Measurements from ENCODE around the gene ELF1.
"Not testable (repeated sequence)": the region's sequence is repeated elsewhere in the genome, so short reads cannot be mapped to it uniquely, and the experiment has no call there.

ELF1 gene

GRCh38 chr13:41042419-41042818 lies 23.3 kb upstream of the ELF1 start:
- DNase-seq (ENCODE audit: low read depth, low spot score) = not testable (repeated sequence)

DNA sequence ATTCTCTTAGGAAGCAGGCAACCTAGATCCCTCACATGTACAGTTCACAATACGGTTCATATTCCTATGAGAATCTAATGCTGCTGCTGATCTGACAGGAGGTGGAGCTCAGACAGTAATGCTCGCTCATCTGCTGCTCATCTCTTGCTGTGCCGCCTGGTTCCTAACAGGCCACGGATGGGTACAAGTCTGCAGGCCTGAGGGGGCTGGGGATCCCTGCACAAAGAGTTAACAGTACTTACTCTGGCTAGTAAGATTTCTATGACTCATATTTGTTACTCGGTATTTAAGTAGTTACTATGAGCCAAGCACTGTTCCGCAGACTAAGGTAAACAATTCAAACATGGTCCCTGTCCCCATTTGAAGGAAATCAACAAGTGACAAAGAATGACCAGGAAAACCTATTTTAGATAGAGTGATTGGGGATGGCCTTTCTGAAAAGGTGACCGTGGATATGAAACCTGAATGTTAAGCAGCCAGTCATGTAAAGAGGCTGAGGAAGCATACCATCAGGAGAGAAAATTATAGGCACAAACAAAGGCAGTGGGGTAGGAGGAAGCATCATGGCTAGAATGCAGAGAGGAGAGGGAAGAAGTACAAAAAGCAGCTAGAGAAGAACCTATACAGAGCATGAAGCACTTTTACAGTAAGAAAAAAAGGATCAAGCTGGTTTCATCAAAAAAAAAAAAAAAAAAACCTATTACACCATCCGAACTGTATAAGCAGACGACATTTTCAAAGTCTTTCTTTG lies 21.6 kb upstream of the ELF1 start:
- no peak for DNase-seq (ENCODE audit: low read depth, low spot score)

DNA sequence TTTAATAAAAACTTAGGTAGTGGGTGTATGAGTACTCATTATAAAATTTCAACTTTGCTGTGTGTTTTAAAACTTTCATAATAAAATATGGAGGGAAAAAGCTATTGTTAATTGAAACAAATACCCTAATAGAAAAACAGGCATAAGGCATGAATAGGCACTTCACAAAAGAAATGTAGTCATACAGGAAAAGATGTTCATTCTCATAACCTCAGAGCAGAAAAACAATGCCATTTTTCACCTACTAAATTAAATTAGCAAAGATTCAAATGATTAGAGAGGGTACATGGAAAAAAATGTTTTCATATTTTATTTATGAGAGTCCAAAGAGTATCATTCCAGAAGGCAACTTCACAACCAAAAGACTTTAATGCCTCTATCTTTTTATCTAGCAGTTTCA lies 20.6 kb upstream of the ELF1 start:
- no peak for DNase-seq (ENCODE audit: low read depth, low spot score)

- DNase-seq (ENCODE audit: low read depth, low spot score) = not testable (repeated sequence)
Measured at GRCh38 chr13:41036557-41036956, 17.4 kb upstream of the ELF1 start.

DNA sequence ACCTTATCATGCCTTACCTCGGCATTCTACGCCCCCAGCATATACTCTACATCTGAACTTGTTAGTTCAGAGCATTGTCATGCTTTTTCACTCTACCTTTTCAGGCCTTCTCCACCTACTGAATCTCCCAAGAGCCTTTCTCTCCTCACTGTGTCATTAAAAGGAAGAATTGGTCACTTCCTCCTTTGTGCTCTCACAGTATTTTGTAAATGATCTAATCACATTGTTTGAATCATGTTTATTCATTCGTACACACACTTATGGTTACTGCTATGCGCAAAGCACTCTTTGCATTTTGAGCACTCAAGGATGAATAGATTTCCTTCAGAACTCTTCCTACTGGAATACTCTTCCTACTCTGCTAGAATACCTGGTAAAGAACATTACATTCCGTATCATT lies 15.8 kb upstream of the ELF1 start:
- no peak for DNase-seq (ENCODE audit: low read depth, low spot score)

DNA sequence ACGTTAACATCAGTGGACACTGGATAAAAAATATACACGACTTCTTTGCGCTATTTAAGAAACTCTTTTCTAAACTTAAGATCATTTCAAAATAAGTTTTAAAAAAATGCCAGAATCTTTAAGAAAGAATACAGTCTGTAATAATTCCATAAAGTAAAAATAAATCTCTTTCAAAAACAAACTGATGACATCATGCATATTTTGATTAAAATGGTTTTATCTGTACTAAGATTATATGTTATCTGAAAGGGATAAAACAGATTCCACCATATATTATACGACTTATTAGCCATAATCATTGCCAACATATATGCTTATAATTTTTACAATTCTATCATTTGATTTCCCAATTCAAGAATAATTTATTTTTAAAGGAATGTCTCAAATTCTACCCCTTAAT lies 15.3 kb upstream of the ELF1 start:
- no peak for DNase-seq (ENCODE audit: low read depth, low spot score)

- no peak for DNase-seq (ENCODE audit: low read depth, low spot score)
Measured at GRCh38 chr13:41032691-41033376, 13.7 kb upstream of the ELF1 start.

DNA sequence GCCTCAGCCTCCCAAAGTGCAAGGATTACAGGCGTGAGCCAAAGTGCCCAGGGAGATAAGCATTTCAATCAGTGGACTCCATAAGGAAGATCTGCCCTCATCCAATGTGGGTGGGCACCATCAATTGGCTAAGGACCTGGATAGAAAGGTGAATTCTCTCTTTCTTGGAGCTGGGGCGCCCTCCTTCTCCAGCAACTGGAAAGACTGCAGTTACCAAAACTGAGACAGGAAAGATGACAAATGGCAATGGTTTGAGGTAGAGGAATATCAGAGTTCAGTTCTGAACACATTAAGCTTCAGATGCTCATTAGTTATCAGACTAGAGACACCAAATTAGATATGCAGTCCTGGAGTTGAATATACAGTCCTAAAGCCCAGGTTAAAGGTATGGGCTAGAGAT lies 10.5 kb upstream of the ELF1 start:
- no peak for DNase-seq (ENCODE audit: low read depth, low spot score)

- DNase-seq (ENCODE audit: low read depth, low spot score) = no peak
Measured at GRCh38 chr13:41028051-41028450, 8.9 kb upstream of the ELF1 start.

- DNase-seq (ENCODE audit: low read depth, low spot score) = no peak
Measured at GRCh38 chr13:41026788-41027187, 7.7 kb upstream of the ELF1 start.

DNA sequence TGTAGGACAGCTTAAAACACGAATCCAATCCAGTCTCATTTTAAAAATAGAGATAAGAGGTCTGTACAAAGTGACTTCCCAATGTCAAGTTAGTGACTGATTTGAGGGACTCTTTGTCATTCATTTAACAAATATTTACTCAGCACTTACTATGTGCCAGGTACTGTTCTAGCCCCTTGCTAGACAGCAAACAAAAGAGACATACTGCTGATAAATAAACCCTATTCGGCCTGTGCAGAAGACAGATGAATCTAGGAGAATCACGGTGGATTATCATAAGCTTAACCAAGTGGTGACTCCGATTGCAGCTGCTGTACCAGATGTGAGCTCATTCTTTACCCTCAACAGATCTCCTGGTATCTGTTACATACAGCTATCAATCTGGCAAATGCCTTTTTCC lies 6.4 kb upstream of the ELF1 start:
- no peak for DNase-seq (ENCODE audit: low read depth, low spot score)

DNA sequence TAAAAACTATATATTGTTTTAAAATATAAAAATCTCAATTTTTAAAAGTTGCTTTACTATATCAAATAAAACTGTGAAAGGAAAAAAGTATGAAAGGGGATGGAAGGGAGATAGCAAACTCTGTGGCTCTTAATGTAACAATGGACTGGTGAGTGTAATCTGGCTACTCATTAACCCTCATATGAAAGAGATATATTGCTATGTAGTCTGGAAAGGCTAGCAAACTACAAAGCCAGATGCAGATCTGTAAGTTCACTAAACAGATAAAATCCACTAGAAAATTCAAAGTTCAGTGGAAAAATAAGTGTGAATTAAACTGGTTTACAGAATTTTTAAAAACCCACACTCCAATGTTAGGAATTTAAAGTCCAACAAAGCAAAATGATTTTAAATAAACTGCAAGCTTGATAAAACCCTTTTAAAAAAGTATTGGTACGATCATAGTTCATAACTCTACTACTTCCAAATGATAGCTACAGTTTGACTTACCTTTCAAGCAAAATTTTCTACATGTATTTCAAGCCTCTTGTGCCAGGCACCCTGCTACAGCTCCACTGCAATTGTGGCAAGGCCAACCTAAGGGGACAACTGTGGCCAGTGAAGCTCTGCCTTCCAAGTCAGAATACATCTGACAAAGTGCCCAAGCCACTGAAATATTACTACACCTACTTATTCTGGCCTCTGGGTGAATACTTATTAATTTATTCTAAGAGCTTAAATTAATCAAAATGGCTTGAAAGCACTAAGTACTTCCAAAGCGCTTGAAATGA lies 647 bp upstream of the ELF1 start:
- no peak for DNase-seq (ENCODE audit: low read depth, low spot score)

GRCh38 chr13:41018602-41018948 lies 541 bp downstream of the ELF1 start:
- no peak for DNase-seq (ENCODE audit: low read depth, low spot score)

DNA sequence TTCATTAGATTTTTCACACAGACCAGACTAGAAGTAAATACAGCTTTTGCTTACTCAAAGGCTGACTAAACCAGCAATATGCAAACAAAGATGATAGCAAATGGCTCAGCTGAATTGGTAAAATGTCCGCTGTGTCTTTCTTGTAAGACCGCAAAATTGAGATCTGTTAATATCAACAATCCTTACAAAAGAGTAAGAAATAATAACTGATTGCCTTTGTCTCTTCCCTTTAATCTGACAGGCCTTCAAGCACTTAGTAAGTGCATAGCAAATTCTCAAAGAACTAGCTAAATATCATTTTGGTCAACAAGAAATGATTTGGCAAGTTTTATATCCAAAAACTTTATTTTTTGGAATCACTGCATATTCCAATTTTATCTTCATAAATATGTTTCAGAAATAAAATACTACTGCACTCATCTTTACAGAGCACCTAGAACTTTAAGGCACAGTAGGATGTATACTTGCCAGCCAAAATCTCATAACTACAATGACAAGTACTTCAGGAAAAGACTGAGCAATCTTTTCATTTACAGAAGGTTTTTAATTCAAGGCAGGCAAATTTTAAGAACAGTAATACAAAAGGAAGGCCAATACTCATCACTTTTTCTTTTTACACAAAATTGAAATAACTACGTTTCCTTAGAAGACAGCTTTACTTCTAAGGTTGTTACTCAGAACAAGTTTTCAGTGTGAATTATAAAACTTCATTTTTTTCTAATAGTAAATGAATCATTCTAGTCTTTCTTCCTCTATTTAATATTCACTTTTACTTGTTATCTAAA lies 1.1 kb downstream of the ELF1 start:
- DNase-seq (ENCODE audit: low read depth, low spot score) = no peak

DNA sequence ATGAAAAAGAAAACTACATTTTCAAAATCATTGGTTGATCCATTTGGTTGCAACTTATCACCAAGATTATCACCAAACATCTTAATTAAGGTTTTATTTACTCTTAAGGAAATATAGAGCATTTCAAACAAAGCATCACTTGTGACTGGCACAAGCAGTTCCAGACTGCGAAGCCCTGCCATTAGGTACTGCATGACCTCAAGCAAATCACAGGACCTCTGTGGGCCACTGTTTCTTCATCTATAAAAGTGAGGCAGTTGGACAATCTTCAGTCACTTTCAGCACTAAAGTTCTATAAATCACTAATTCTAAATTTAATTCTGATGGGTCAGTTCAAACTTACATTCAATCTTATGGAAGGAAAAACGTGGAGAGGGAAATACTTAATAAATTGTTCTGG lies 2.0 kb downstream of the ELF1 start:
- DNase-seq (ENCODE audit: low read depth, low spot score) = no peak

DNA sequence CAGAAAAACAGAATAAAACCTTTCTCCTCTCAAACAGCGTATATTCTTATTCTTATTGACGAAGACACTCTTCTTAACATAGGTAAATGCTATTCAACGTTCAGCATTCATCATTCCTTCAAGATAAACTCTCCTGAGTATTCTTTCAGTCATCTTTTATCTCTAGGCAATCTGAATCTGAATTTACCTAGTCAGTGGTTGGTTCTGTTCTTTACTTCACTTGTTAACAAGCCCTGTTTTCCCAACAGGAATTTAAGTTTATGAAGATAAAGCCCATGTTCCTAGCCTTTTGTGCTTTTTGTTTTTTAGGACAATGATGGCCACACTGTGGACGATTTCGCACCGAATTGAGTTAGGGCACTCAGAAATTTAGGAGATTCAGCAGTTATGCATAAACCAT lies 3.2 kb downstream of the ELF1 start:
- DNase-seq (ENCODE audit: low read depth, low spot score) = no peak

- DNase-seq (ENCODE audit: low read depth, low spot score) = no peak
Measured at GRCh38 chr13:41013835-41014234, 5.3 kb downstream of the ELF1 start.

DNA sequence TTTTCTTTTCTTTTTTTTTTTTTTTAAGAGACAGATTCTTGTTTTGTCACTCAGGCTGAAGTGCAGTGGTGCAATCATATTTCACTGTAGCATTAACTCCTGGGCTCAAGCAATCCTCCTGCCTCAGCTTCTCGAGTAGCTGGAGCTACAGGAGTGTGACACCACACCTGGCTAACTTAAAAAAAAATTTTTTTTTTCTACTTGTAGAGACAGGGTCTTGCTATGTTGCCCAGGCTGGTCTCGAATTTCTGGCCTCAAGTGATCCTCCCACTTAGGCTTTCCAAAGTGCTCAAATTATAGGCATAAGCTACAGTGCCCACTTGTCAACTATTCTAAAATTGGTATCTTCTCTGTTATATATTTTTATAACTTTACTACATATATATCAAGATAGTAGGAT lies 6.6 kb downstream of the ELF1 start:
- no peak for DNase-seq (ENCODE audit: low read depth, low spot score)

DNA sequence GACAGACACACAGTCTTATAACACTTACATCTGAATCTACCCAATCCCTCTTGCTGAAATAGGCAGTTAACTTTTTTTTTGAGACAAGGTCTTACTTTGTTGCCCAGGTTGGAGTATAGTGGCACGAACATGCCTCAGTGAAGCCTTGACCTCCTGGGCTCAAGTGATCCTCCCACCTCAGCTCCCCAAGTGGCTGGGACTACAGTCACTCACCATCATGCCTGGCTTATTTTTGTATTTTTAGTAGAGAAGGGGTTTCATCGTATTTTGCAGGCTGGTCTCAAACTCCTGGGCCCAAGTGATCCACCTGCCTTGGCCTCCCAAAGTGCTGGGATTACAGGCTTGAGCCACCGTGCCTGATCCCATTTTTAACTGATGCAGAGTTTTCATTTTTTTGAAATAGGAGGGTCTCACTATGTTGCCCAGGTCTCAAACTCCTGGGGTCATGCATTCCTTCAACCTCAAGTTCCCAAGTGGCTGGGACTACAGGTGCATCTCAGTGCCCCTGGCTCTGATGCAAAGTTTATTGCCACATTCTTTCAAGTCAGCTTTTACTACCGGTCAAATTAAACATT lies 7.6 kb downstream of the ELF1 start:
- DNase-seq (ENCODE audit: low read depth, low spot score) = no peak

GRCh38 chr13:41008349-41008980 lies 10.7 kb downstream of the ELF1 start:
- no peak for DNase-seq (ENCODE audit: low read depth, low spot score)

DNA sequence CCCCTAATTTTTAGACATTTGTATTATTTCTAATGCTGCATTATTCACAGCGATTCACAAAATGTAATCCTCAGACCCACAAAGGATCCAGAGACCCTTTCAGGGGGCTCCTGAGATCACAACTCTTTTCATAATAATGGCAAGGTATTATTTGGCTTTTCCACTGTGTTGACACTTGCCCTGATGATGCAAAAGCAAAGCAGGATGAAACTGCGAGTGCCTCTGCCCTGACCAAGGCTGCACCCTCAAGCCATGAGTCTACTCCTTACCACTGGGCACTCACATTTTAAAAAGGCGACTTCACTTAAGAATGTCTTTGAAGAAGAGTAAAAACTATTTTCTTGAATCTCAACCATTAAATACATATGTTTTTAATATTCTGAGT lies 11.4 kb downstream of the ELF1 start:
- DNase-seq (ENCODE audit: low read depth, low spot score) = no peak
